Mesenteric fat pad (tissue), 1 donor: Measurements from ENCODE around the gene PRRX2. TPM values are rescaled to one million over a fixed set of nuclear protein-coding genes. Genes with fewer than 3 reads are reported as not detected.
"Not testable (repeated sequence)": the region's sequence is repeated elsewhere in the genome, so short reads cannot be mapped to it uniquely, and the experiment has no call there.

ENCODE experiments used
- DNase-seq: peaks from one replicate; pipeline ENCODE4 v3.0.0-alpha.2; 2020; ENCODE audit warnings: low spot score
- total RNA-seq: library from RNA; stranded (reverse); fragmentation: NEBNext Ultra II Directional; extraction: Animal tissue kit (Norgen Biotek cat#: 25700); gene quantifications from one replicate; pipeline ENCODE4 v1.2.1, GENCODE V29; 2021
- donor health status: DM: yes; HTN: yes; CAD: no.

Gene PRRX2
- total RNA-seq, 1 donor from 2014 or later: 8.5 TPM

GRCh38 chr9:129636343-129636742 lies 29.1 kb upstream of the PRRX2 start:
- DNase-seq: not testable (repeated sequence)

DNA sequence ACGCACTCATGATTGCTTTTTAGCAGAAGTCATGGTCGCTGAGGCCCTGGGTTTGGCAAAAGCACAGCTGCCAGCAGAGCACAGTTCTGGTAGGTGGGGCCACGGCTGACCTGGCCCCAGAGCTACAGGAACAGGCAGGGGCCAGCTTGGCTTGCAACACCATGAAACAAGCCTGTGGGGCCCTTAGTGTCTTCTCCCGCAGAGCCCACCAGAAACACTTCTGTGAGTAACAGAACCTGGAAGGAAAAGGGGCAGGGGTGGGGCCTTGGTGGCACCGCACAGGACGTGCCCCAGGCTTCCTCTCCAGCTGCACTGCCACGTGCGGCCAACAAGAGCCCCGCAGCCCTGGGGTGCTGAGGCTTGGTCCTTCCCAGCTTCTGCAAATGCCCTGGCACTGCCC lies 28.3 kb upstream of the PRRX2 start:
- DNase-seq: no peak

GRCh38 chr9:129637673-129638439 lies 27.6 kb upstream of the PRRX2 start:
- DNase-seq: no peak

- no peak for DNase-seq
These were observed 26.3 kb upstream of the PRRX2 start for GRCh38 chr9:129639034-129639630.

GRCh38 chr9:129639756-129640085 lies 25.7 kb upstream of the PRRX2 start:
- no peak for DNase-seq

- DNase-seq: no peak
These were observed 25.2 kb upstream of the PRRX2 start for GRCh38 chr9:129640086-129640870.

DNA sequence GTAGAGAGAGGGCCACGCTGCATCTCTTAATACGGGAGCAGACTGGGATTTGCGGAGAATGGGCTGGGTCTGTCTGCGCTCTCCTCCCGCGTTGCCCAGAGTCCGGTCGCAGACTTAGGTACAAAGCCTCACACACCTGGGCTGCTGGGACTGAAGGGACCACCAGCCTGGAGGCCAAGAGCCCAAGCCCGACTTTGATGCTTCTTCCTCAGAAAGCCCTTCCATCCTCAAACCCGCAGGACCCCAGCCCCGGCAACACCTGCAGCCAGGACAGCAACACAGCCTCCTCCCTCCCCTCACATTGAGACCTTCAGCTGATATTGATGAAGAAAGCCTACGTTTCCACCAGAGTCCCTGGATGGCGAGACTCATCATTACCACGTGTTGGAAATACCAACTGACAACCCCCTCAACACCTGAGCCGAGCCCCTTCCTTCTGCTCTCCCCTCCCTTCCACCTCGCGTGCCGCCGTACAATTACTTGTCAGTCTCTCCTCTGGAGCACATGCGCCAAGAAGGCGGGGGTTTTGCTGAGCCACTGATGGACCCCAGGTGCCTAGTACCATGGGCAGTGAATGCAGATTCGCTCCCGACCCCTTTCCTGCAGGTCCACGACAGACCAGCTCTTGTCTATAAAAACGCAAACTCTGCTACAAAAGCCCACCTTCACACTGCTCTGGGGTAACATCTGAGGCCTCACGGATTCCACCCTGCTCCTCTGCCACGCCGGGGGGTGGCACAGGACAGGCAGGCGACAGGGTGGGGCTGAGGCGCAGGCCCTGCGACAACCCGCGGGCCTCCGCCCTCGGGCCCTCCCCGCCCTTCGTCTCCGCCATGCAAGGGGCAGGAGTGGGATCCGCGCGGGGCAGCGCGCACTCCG lies 24.3 kb upstream of the PRRX2 start:
- no peak for DNase-seq

DNA sequence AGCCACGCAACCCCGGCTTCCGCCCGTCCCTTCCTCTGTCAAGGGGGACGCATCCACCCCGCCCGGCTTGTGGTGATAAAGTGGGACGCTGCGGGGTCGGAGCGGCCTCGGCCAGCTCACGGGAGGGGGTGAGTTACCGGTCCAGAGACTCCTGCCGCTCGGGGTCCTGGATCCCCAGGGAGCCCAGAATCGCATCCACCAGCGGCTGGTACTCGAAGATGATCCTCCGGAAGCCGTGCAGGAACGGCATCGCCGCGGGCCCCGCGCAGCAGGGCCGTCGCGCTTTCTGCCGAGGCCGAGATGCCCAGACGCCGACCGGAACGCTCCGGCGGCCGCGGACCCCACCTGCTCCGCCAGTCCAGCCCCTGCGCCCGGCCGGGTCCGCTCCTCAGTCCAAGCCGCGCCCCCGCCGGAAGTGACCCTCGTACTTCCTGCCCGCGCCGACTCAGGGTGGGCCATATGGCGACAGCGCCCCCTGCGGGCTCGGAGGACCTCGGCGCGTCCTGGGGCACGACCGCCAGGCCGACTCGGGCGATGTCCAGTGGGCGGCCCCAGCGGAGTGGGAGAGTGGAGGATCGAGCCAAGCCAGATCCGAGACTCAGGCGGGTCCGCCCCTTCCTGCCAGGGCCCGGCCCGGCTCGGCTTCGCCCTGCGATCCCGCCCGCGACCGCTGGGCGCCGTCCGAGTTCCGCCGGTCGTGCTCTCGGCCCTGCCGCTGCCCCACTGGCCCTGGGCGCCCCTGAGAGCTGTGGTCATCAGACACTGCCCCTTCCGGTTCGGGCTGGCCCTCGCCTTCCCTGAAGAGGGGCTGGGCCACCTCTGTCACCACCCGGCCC lies 23.5 kb upstream of the PRRX2 start, which contains the start of gene ASB6:
TSS of gene ASB6 (minus strand) at position 402 of the 836 bp plus-strand sequence. CDS start at position 250, 152 bp downstream.
- DNase-seq: peak; percentile 99

- no peak for DNase-seq
These were observed 21.7 kb upstream of the PRRX2 start for GRCh38 chr9:129643706-129644105.

- DNase-seq: no peak
These were observed 21.1 kb upstream of the PRRX2 start for GRCh38 chr9:129644365-129644764.

DNA sequence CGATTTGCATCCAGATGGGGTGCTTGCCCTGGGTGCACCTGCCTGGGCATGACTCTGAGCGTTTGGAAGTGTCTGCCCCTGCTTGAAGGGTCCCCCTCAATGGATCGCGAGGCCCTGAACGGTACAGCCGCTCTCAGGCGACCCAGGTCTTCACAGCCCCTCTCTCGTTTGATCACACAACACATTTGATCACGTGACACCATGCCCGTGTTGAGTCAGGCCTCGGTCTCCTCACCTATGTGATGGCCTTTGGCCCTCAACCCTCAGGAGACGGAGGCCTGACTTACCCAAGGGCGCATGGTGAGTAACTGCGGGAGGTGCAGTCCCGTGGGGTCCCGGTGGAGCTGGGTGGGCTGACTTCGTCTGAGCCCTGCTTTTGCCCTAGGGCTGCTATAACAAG lies 20.5 kb upstream of the PRRX2 start:
- no peak for DNase-seq

- DNase-seq: no peak
These were observed 19.2 kb upstream of the PRRX2 start for GRCh38 chr9:129646252-129646651.

DNA sequence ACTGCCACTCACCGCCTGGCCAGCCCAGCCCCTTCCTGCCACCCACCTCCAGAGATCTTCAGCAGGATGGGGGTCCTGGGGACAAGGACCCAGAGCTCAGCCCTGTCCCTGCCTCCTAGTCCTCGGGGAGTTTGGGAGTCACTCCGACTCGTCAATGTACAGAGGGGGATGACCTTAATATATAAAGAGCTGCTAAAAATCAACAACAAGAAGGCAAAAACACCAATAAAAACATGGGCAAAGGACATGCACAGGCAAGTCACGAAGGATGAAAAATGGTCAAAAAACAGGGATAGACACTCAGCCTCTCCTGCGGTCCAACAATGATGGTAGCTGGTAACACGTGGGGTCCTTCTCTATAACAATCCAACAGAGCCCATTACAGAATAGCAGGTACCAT lies 18.8 kb upstream of the PRRX2 start:
- DNase-seq: no peak

- DNase-seq: no peak
These were observed 17.8 kb upstream of the PRRX2 start for GRCh38 chr9:129647635-129648034.

- DNase-seq: no peak
These were observed 17.2 kb upstream of the PRRX2 start for GRCh38 chr9:129648092-129648763.

DNA sequence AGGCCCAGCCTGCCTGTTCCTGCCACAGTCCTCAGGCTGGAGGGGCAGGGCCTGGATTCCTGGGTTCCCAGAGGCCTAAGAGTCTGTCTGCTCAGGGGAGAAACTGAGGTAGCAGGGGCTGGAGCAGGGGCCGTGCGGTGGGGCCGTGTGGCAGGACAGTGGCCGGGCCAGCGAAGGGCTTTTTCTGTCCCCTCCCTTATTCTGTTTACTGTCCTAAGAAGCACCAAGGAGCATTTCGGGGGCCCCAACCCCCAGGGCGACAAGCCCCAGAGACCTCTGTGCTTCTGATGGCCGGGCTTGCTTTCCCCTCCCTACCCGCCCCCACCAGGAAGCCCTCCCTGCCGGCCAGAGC lies 16.7 kb upstream of the PRRX2 start:
- no peak for DNase-seq

DNA sequence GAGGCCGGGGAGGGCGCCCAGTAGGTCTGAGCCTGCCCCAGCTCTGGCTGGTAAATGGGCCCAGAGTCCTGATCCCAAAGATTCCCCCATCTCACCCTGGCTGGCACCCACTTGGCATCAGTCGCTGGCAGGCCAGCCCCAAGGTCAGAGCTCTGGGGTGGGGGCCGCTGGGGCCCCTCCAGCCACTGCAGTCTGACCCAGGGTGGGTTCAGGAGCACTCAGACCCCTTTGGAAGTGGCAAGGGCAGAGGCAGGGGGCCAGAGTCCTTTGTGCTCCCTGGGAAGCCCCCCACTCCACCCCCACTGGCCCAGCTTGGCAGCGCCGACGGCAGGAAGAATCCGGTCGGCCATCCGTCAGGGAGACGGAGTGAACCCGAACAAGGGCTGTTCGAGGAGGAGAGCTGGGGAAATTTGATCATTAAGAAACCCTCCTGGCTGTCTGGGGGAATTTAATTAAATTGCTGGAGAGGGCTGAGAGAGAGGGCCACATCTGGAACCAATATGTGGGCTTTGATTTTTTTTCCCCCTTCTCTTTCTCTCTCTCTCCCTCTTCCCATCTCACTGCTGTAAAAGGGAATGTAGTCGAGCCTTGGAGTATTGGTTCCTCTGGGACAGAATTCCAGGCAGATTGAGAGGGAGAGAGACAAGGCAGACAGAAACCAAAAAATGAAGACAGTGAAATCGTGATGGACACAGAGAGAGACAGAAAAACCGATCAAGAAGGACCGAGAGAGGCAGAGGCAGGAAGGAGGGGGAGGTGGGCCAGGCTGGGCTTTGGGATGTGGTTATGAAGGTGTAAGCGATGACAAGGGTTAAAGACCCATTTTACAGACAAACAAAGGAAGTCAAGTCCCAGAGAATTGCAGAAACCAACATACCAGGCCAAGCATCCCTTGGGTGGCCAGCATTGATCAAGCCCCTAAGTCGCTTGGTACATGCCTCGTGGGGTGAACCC lies 15.4 kb upstream of the PRRX2 start:
- DNase-seq: no peak

- no peak for DNase-seq
These were observed 14.7 kb upstream of the PRRX2 start for GRCh38 chr9:129650680-129651235.
